IPS-NIHi11 (cell line): Measurements from ENCODE around the gene IGFALS.
A peak's percentile ranks its signal among the peaks of the same experiment; 100 is the strongest.

Experiments
- DNase-seq: peaks from one replicate; pipeline ENCODE4 v3.0.0; 2012; ENCODE audit warnings: mixed read lengths, low spot score

Gene IGFALS

DNA sequence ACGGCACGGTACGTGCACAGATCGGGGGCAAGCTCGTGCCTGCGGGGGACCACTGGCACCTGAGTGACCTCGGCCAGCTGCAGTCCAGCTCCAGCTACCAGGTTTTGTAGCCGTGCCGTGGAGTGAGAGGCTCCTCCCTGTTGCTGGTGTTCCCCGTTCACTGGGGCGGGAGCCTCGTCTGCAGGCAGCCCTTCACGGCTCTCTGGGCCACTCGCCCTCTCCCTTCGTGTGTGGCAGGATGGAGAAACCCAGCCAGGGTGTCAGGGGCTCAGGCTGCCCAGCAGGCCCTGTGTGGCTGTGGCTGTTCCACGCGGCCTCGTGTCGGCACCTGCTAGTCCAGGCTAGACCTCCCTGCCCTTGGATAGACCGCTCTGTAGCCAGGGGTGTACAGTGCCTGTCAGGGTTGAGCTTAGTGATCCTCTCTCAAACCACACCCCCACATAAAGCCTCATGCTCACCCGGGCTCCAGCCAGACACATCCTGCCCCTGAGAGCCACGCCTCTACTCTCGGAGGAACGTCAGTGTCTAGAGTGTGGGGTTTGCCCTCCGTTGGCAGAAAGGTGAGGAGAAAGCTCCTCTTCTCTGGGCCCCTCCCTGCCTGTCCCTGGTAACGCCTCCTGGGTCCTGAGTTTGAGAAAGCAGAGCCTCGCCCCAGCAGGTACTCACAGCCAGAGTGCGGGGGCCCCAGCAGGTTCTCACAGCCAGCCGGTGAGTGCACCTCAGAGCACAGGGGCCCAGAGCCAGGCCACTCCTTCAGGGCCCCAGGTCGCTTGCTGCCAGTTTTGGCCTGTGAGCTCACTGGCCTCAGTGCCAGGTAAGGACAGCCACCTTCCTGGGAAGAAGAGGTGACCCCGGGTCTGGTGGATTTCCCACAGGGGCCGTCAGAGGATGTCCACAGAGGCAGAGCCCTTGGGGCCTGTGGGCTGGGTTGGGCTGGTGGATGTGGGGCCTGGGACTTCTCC lies 49.8 kb downstream of the IGFALS start:
- DNase-seq, result peak; percentile 10

DNA sequence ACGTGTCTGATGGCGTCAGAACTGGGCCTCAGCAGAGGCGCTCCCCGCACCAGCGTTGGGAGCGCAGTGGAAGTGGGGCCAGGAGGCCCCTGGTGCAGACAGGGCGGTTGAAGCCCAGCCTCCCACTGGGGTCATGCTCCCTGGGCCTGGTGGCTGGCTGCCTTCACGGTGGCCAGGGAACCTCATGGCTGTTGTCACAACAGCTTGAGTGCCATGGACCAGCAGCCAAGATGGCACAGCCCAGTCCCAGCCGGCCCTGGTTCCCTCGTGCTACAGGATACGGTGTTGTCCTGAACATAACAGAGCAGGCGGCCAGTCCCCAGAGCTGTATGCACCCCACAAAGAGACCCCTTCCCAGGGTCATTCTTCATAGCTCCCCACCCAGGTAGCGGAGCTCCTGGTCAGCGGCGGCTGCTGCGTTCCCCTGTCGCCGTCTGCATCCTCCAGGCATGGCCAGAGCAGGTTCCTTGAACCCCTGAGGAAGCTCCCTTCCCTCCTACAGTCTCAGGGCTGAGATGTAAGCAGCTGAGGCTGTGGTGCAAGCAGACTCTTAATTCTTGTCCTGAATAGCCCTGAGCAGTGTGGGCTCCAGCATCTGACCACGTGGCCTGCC lies 51.8 kb downstream of the IGFALS start:
- no peak for DNase-seq

DNA sequence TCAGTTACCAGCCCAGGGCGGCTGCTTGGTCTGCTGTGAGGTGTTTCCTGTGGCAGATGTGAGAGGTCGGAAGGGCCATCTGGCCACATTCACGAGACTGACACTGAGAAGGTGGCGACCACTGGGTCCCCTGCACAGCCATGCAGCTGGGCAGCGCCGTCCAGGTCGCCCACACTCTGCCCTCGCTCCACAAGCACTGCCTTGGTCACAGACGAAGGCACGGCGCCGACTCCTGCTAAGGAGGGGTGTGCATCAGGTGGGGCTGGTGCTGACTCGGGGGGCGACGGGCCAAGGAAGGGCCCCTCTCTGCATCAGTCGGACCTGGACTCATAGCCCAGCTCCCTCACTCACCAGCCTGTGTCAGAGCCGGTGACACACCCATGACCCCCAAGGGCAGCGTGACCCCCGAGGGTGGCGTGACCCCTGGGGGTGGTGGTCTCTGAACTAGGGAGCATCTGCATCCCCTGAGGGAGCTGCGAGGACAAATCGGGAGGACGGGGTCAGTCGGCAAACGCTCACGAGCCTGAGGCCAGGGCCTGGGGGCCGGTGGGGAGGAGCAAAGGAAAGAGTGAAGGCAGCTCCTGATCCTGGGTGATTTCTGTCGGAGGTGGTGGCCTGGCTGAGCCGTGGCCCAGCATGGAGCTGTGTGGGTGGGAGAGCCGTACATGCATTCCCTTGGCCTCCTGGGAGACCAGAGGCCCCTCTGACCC lies 52.6 kb downstream of the IGFALS start:
- DNase-seq, result no peak
